HG02571 (cell line): Measurements from ENCODE around the gene GGT7.
"Not testable (repeated sequence)": the region's sequence is repeated elsewhere in the genome, so short reads cannot be mapped to it uniquely, and the experiment has no call there.

Source experiments
- ATAC-seq: cut with Tn5 transposase; IDR thresholded peaks from one replicate; pipeline ENCODE4 v1.9.1; 2021; ENCODE audit warnings: mild to moderate bottlenecking, moderate library complexity; ENCODE audit not compliant: unreplicated experiment

The GGT7 gene, protein sequence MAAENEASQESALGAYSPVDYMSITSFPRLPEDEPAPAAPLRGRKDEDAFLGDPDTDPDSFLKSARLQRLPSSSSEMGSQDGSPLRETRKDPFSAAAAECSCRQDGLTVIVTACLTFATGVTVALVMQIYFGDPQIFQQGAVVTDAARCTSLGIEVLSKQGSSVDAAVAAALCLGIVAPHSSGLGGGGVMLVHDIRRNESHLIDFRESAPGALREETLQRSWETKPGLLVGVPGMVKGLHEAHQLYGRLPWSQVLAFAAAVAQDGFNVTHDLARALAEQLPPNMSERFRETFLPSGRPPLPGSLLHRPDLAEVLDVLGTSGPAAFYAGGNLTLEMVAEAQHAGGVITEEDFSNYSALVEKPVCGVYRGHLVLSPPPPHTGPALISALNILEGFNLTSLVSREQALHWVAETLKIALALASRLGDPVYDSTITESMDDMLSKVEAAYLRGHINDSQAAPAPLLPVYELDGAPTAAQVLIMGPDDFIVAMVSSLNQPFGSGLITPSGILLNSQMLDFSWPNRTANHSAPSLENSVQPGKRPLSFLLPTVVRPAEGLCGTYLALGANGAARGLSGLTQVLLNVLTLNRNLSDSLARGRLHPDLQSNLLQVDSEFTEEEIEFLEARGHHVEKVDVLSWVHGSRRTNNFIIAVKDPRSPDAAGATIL

DNA sequence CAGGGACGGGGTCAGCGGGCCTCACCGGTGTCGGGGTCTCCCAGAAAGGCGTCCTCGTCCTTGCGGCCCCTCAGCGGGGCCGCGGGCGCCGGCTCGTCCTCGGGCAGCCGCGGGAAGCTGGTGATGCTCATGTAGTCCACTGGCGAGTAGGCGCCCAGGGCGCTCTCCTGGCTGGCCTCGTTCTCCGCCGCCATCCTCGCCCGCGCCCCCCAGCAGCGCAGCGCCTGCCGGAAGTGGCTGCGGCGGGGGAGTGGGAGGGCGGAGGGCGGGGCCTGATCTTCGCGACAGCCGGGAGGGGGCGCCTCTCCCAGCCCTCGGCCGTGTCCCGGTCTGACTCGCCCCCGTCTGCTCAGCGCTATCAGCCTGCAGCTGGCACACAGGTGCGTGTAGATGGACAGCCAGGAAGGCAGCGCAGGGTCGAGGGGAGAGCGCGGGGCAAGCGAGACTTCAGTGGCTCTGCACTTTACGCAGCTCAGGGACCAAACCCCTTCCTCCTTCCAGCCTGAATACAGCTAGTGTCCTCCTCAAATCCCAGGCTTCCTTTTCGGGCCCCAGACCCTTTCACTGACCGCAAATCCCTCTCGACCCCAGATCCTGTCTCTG lies at the start of gene GGT7:
TSS of gene GGT7 (minus strand) at position 235 of the 603 bp plus-strand sequence. CDS start at position 194, 41 bp downstream.
- ATAC-seq, result peak; percentile 41

GRCh38 chr20:34921436-34921835 lies 48.8 kb upstream of the GGT7 start:
- no peak for ATAC-seq

GRCh38 chr20:34920055-34920454 lies 47.4 kb upstream of the GGT7 start:
- ATAC-seq, result no peak

DNA sequence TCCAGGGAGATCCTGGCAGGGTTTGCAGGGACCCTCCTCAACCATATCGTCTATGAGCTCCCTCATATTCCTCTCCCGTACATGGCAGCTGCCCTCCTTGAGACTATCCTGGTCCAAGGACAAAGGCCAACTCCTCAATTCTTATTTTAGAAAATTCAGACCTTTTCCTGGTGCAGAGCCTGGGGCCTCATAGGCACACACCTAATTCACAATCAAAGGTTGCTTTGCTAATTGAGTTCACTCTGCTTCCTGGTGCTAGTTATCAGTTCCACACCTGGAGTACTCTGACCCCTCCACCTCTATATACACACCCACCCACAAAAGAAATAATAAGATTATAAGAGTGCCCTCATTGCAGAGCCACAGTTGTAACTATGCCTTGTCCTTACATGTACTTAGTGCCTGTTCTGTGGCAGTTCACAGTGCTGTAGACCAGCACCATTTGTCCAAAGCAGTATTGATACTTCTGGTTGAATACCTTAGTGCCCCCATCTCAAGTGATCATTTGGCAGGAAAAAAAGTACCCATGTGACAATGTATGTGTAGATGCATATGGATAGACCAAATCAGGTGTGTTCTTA lies 44.2 kb upstream of the GGT7 start:
- no peak for ATAC-seq

DNA sequence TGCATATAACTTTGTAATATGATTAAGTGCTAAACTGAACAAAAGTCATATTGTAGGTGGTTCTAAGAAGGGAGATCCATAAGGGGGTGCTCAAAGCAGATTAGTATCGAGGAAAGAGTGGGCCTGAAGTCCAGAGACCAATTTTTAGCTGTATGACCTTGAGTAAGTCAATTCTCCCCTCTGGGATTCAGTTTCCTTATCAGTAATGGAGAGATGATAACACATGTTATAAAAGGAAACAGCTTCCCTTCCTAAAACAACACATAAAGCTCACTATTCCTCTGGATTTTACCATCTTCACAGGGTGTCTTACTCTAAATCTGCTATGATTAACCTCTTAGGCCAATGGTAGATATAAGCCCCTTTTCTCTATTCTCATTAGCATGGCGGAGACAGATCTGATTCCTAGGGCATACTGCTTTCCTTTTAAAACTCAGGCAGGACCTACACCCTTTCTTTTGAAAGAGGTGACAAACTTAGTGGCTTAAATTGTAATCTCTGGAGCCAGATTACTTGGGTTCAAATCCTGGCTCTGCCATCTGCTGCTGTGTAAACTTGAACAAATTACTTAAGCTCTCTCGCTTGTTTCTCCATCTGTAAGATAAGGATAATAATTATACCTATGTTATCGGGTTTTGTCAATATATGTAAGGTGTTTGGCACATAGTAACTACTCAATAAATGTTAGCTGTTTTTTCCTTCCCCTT lies 43.2 kb upstream of the GGT7 start:
- no peak for ATAC-seq

DNA sequence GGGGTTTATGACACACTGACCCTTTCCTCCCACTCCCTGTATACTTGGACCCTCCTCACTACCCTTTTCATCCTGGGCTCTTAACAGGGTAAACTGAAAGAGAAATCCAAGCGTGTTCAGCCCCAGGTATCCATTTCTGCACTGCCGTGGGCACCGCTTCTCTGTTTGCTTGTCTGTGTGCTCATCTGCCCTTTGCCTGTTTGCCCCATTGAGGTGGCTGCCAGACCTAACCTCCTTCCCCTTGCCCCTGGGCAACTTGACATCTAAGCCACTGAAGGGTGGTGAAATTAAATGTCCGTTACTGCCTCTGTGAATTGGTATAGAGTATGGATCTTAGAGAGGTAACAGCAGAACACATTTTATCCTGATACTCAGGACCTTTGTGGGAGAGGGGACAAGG lies 42.5 kb upstream of the GGT7 start:
- ATAC-seq, result no peak

DNA sequence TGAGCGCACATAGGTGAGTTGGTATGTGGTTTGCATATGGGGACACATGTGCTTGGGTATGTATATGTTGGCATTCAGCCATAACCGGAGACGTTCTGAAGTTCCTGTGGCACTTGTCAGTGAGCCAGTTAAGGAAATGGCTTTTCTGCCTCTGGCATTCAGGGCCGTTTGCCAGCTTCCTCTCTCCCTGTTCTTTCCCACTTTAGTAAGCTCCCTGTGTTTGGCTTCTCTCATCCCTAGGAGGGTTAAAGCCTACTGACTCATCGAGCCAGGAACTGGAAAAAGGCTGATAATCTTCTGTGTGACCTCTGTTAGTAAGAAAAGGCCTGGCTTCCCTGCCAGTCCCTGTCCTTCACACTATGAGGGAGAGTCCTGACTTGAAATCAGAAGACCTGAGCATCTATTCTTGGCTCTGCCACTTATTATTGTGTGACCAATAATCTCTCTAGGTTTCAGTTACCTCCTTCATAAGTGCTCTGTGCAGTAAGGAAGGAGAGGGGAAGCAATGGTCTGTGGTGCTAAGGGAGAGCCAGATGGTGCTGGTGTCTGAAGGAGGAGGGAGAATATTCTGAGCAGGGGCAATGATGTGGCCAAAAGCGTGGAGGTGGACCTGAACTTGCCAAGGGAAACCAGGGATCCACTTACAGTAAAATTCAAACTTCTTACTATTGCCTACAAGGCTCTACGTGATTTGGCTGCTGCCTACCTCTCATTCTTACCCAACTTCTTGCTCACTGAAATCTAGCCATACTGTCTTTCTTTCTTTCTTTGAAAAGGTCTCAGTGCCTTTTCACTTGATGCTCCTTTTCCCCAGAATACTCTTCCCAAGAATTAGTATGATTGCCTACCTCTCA lies 35.2 kb upstream of the GGT7 start:
- no peak for ATAC-seq

- no peak for ATAC-seq
Observed at GRCh38 chr20:34904202-34904621, 31.6 kb upstream of the GGT7 start.

DNA sequence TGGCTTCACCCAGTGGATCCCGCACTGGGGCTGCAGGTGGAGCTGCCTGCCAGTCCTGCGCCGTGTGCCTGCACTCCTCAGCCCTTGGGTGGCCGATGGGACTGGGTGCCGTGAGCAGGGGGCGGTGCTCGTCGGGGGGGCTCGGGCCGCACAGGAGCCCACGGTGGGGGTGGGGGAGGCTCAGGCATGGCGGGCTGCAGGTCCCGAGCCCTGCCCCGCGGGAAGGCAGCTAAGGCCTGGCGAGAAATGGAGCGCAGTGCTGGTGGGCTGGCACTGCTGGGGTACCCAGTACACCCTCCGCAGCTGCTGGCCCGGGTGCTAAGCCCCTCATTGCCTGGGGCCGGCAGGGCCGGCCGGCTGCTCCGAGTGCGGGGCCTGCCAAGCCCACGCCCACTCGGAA lies 26.1 kb upstream of the GGT7 start:
- not testable (repeated sequence) for ATAC-seq

DNA sequence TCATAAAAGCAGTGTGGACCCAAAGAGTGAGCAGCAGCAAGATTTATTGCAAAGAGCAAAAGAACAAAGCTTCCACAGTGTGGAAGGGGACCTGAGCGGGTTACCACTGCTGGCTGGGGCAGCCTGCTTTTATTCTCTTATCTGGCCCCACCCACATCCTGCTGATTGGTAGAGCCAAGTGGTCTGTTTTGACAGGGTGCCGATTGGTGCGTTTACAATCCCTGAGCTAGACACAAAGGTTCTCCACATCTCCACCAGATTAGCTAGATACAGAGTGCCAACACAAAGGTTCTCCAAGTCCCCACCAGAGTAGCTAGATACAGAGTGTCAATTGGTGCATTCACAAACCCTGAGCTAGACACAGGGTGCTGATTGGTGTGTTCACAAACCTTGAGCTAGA lies 25.5 kb upstream of the GGT7 start:
- not testable (repeated sequence) for ATAC-seq

GRCh38 chr20:34896086-34896621 lies 23.5 kb upstream of the GGT7 start:
- no peak for ATAC-seq

GRCh38 chr20:34895465-34895864 lies 22.8 kb upstream of the GGT7 start:
- no peak for ATAC-seq

DNA sequence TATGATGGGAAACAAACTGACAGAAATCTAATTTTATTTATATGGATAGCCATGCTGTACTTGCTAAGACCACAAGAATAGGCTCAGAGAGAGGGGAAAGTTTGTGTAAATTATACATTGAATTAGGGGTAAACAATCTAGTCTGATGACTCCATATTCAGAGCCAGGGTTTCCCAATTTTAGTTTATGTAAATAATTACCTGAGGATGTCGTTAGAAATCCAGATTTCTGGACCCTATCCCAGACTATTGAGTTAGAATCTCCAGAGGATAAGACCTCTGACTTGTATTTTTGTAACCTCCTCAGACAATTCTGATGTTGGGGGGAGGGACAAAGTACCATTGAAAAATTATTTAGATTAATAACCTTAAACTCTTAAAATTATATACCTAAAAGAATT lies 22.1 kb upstream of the GGT7 start:
- ATAC-seq, result no peak

DNA sequence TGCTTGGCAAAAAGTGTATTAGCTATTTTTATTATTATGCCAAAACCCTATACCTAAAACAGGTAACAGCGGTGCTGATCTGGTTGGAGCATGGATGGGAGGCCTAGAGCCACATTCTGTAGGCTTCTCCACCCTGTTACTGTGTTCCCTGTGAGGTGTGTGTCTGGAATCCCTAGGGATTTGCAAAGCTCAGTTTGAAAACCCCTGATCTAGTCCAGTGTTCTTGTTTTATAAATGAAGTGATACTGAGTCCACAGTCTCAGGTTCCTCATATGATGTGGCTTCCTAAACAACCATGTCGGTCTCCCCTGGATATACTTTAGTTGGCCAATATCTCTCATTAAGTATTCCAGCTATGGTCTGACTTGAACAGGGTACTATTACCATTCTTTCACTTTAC lies 20.0 kb upstream of the GGT7 start:
- ATAC-seq, result no peak

GRCh38 chr20:34891166-34892062 lies 18.8 kb upstream of the GGT7 start:
- ATAC-seq, result no peak

DNA sequence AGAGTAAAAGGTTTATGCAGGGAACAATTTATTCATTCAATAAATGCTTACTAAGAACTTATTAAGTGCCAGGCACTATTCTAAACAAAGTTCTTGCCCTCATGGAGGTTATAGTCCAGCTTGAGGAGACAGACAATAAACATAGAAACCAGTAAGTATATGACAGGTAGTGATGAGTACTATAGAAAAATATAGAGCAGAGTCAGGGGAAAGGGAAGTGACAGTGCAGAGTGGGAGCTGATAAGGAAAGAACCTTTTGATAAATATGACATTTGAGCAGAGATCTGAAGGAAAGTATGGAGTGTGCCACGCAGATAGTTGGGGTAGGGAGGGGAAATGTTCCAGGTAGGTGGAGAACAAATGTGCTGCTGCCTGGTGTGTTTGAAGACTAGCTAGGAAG lies 15.8 kb upstream of the GGT7 start:
- no peak for ATAC-seq

- ATAC-seq, result no peak
Observed at GRCh38 chr20:34887023-34887422, 14.4 kb upstream of the GGT7 start.

DNA sequence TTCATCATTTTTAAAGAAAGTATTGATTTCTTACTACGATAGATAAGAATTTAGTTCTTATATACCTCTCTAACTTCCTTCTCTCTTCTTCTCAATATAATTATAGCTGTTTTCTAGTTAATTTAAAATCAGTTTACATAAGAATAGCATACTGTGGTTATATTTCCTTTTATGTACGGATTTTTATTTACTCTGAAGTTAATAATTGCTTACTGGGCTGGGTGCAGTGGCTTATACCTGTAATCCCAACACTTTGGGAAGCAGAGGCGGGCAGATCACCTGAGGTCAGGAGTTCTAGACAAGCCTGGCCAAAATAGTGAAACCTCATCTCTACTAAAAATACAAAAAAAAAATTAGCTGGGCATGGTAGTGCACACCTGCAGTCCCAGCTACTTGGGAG lies 13.5 kb upstream of the GGT7 start:
- ATAC-seq, result no peak

GRCh38 chr20:34884260-34884659 lies 11.6 kb upstream of the GGT7 start:
- no peak for ATAC-seq
